Liver (tissue), 9 donors: ENCODE measurements around the gene ERH. TPM values are rescaled to one million over a fixed set of nuclear protein-coding genes. Genes with fewer than 3 reads are reported as not detected.

Experiments used
- DNase-seq: peaks from one replicate; pipeline ENCODE4 v3.0.0-alpha.2; 2017; ENCODE audit warnings: low spot score
- H3K27ac ChIP-seq, 2 donors: one replicate each; pipeline ENCODE4 v1.7.0; 2013; ENCODE audit warnings: inconsistent platforms in 2 of 2, low read length in 2 of 2, control low read depth in 1 of 2, low read depth in 1 of 2, mild to moderate bottlenecking in 1 of 2
- H3K27me3 ChIP-seq, 4 donors: one replicate each; pipeline versions ENCODE4 v1.6.1 to v1.7.0; 2013; ENCODE audit warnings: low read length in 3 of 4, inconsistent platforms in 1 of 4, mild to moderate bottlenecking in 1 of 4, moderate library complexity in 1 of 4; ENCODE audit not compliant: control insufficient read depth in 4 of 4, insufficient read depth in 4 of 4
- H3K36me3 ChIP-seq, 4 donors: one replicate each; pipeline versions ENCODE4 v1.6.1 to v1.7.0; 2013; ENCODE audit warnings: low read length in 3 of 4, mild to moderate bottlenecking in 3 of 4, low read depth in 1 of 4, moderate library complexity in 1 of 4; ENCODE audit not compliant: control insufficient read depth in 4 of 4, insufficient read depth in 3 of 4
- H3K4me1 ChIP-seq, 4 donors: one replicate each; pipeline versions ENCODE4 v1.6.1 to v1.7.0; 2013; ENCODE audit warnings: low read length in 3 of 4, mild to moderate bottlenecking in 3 of 4, moderate library complexity in 1 of 4; ENCODE audit not compliant: control insufficient read depth in 4 of 4, insufficient read depth in 4 of 4
- H3K4me3 ChIP-seq, 3 donors: one replicate each; pipeline versions ENCODE4 v1.6.1 to v1.7.0; 2013; ENCODE audit warnings: low read length in 3 of 3, control low read depth in 1 of 3, low read depth in 1 of 3, mild to moderate bottlenecking in 1 of 3
- H3K9ac ChIP-seq, 2 donors: one replicate each; pipeline ENCODE4 v1.7.0; 2013; ENCODE audit warnings: low read length in 2 of 2, mild to moderate bottlenecking in 2 of 2, moderate library complexity in 2 of 2, control low read depth in 1 of 2, low read depth in 1 of 2
- H3K9me3 ChIP-seq, 4 donors: one replicate each; pipeline versions ENCODE4 v1.6.1 to v1.7.0; 2013; ENCODE audit warnings: low read length in 3 of 4; ENCODE audit not compliant: control insufficient read depth in 4 of 4
- ATF3 ChIP-seq: IDR thresholded peaks from 2 replicates; pipeline ENCODE4 v1.6.1; 2016; ENCODE audit warnings: antibody characterized with exemption
- CTCF ChIP-seq: fragments of 150-350 bp; IDR thresholded peaks from 2 replicates; pipeline ENCODE4 v1.5.1; 2017; ENCODE audit warnings: improper control_type of control experiment, low read depth, low read length; ENCODE audit not compliant: missing input control
- EGR1 ChIP-seq, 2 donors: IDR thresholded peaks; 2 replicates each; pipeline ENCODE4 v1.6.1; 2016 to 2018; ENCODE audit warnings: antibody characterized with exemption in 2 of 2, low read depth in 2 of 2
- FOXA1 ChIP-seq: IDR thresholded peaks from 2 replicates; pipeline ENCODE4 v1.6.1; 2016; ENCODE audit warnings: antibody characterized with exemption
- FOXA2 ChIP-seq: IDR thresholded peaks from 2 replicates; pipeline ENCODE4 v1.6.1; 2016; ENCODE audit warnings: antibody characterized with exemption
- GABPA ChIP-seq, 2 donors: IDR thresholded peaks in 1 of 2; conservative IDR thresholded peaks in 1 of 2; 2 replicates each; pipeline ENCODE4 v1.6.1; 2016; ENCODE audit warnings: antibody characterized with exemption in 2 of 2, mild to moderate bottlenecking in 1 of 2, moderate library complexity in 1 of 2
- HNF4A ChIP-seq, 2 donors: conservative IDR thresholded peaks; 2 replicates each; pipeline ENCODE4 v1.6.1; 2016; ENCODE audit warnings: antibody characterized with exemption in 2 of 2, mild to moderate bottlenecking in 2 of 2
- JUND ChIP-seq, 2 donors: IDR thresholded peaks; 2 replicates each; pipeline ENCODE4 v1.6.1; 2016; ENCODE audit warnings: antibody characterized with exemption in 2 of 2
- MAX ChIP-seq: IDR thresholded peaks from 2 replicates; pipeline ENCODE4 v1.6.1; 2016; ENCODE audit warnings: antibody characterized with exemption
- NR2F2 ChIP-seq: IDR thresholded peaks from 2 replicates; pipeline ENCODE4 v1.6.1; 2016; ENCODE audit warnings: antibody characterized with exemption
- RAD21 ChIP-seq, 2 donors: IDR thresholded peaks; 2 replicates each; pipeline ENCODE4 v1.6.1; 2016; ENCODE audit warnings: antibody characterized with exemption in 2 of 2, mild to moderate bottlenecking in 2 of 2
- REST ChIP-seq: IDR thresholded peaks from 2 replicates; pipeline ENCODE4 v1.6.1; 2016; ENCODE audit warnings: antibody characterized with exemption, mild to moderate bottlenecking
- RXRA ChIP-seq, 2 donors: IDR thresholded peaks; 2 replicates each; pipeline ENCODE4 v1.6.1; 2017 to 2018; ENCODE audit warnings: antibody characterized with exemption in 2 of 2, mild to moderate bottlenecking in 1 of 2
- SP1 ChIP-seq: IDR thresholded peaks from 2 replicates; pipeline ENCODE4 v1.6.1; 2018; ENCODE audit warnings: antibody characterized with exemption, mild to moderate bottlenecking
- TAF1 ChIP-seq: conservative IDR thresholded peaks from 2 replicates; pipeline ENCODE4 v1.6.1; 2016; ENCODE audit warnings: antibody characterized with exemption, mild to moderate bottlenecking
- YY1 ChIP-seq: IDR thresholded peaks from 2 replicates; pipeline ENCODE4 v1.6.1; 2016; ENCODE audit warnings: antibody characterized with exemption, mild to moderate bottlenecking
- ZBTB33 ChIP-seq: IDR thresholded peaks from 2 replicates; pipeline ENCODE4 v1.6.1; 2016; ENCODE audit warnings: antibody characterized with exemption
- WGBS: extraction: QIAGEN DNeasy Blood & Tissue Kit; methylation state at CpG from one replicate; pipeline ENCODE4 v1.1.7; 2013; 5-methylcytosine and 5-hydroxymethylcytosine counted together
- polyA plus RNA-seq, 2 donors: library from polyadenylated mRNA; stranded (reverse) in 1 of 2; unstranded in 1 of 2; fragments of 200-250 nt in 1 of 2; fragments of >200 nt in 1 of 2; fragmentation: Nextera tagmentation in 1 of 2; extraction: Ambion mirVana in 1 of 2; gene quantifications; one replicate each; pipeline versions ENCODE4 v1.2.1 to v1.2.3, GENCODE V29; 2013 to 2015
- total RNA-seq, 2 donors: library from RNA; depleted of rRNA; stranded (reverse); fragments of >200 nt; gene quantifications; one replicate each; pipeline ENCODE4 v1.2.3, GENCODE V29; 2014
- donor health status: healthy.
- donor health status: healthy.
- donor health status: healthy.
- donor health status: healthy.
- donor health status: healthy.

The ERH gene
- total and polyA plus RNA-seq, 4 donors, result 49.2 to 78.0 (median 63.4) TPM

- no peaks in the 10 kb centered on the region for H3K36me3 ChIP-seq
- H3K4me1 ChIP-seq, result peaks cover 0 to 3% (median 0%) of the 10 kb centered on the region in 4 donors
- no peaks in the 10 kb centered on the region for H3K9me3 ChIP-seq
- no peak overlapping the region for H3K9ac ChIP-seq
- WGBS, result 94% methylated on average over 3 of the region's 3 CpGs
- TF ChIP-seq YY1, result no peak
- no peak for TF ChIP-seq EGR1 (IDR thresholded peaks at IDR 0.05; ENCODE audit: low read depth in 2 of 2)
- TF ChIP-seq HNF4A (conservative IDR thresholded peaks at IDR 0.05), result no peak
- no peak for TF ChIP-seq NR2F2
- TF ChIP-seq CTCF, result no peak
- TF ChIP-seq GABPA (IDR thresholded peaks at IDR 0.05 in 1 of 2, conservative IDR thresholded peaks at IDR 0.05 in 1 of 2), result no peak
- TF ChIP-seq REST, result no peak
- no peak for TF ChIP-seq JUND (IDR thresholded peaks at IDR 0.05)
- no peak for TF ChIP-seq ZBTB33
- TF ChIP-seq FOXA2, result no peak
- no peak for TF ChIP-seq FOXA1
- TF ChIP-seq RXRA (IDR thresholded peaks at IDR 0.05), result no peak
- TF ChIP-seq MAX, result no peak
- TF ChIP-seq SP1, result no peak
- TF ChIP-seq ATF3, result no peak
- no peak for TF ChIP-seq RAD21 (IDR thresholded peaks at IDR 0.05)
- no peak for TF ChIP-seq TAF1
- H3K27me3 ChIP-seq, result peaks cover 0 to 2% (median 0%) of the 10 kb centered on the region in 4 donors
- H3K4me3 ChIP-seq, result no peak overlapping the region
- DNase-seq, result no peak
- H3K27ac ChIP-seq, result no peak overlapping the region
Measured at GRCh38 chr14:69353168-69353567, 44.9 kb downstream of the ERH start.

GRCh38 chr14:69351911-69352310 lies 46.2 kb downstream of the ERH start:
- Histone ChIP-seq H3K27ac (no peak overlapping the region), H3K9me3 (no peaks in the 10 kb centered on the region), H3K27me3 (no peaks in the 10 kb centered on the region), H3K36me3 (no peaks in the 10 kb centered on the region), H3K4me3 (no peak overlapping the region), H3K9ac (no peak overlapping the region), H3K4me1 (peaks cover 0 to 3% (median 0%) of the 10 kb centered on the region in 4 donors)
- no peak for DNase-seq
- TF ChIP-seq YY1 (no peak), MAX (no peak), ATF3 (no peak), JUND (IDR thresholded peaks at IDR 0.05) (no peak), RXRA (IDR thresholded peaks at IDR 0.05) (no peak), ZBTB33 (no peak), FOXA2 (no peak)
- 88% methylated on average over 5 of the region's 5 CpGs for WGBS
